ENCODE data around the gene DNAH12. TPM values are rescaled to one million over a fixed set of nuclear protein-coding genes. Genes with fewer than 3 reads are reported as not detected.

DNAH12 gene
- total RNA-seq, 2 experiments from 2014 or later: 0.21 TPM; not detected in 1

DNA sequence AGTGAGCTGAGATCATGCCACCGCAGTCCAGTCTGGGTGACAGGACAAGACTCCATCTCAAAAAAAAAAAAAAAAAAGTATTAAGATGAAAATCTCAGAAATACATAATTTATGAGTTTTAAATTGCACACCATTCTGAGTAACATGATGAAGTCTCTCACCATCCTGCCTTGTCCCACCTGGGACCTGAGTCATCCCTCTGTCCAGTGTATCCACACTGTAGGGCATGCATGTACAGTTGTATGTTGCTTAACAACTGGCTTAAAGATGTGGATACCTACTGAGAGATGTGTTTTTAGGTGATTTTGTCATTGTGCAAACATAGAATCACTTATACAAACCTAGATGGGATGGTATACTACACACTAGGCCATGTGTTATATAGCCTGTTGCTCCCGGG is 268.8 kb downstream of the DNAH12 start:
- Histone ChIP-seq H3K79me2 (ENCODE audit: insufficient read depth, low read depth, low read length) (no peaks in the 10 kb centered on the region), H3K4me2 (ENCODE audit: low read length) (no peak overlapping the region), H3K36me3 (ENCODE audit: insufficient read depth, low read length) (peaks cover 38% of the 10 kb centered on the region), H3K27ac (ENCODE audit: low read depth, low read length, poor library complexity, severe bottlenecking) (no peak overlapping the region), H3K9me3 (ENCODE audit: low read length) (no peaks in the 10 kb centered on the region), H4K20me1 (ENCODE audit: insufficient read depth, low read length) (no peaks in the 10 kb centered on the region), H3K4me1 (ENCODE audit: insufficient read depth, low read length, poor library complexity, severe bottlenecking) (no peaks in the 10 kb centered on the region), H3K9me2 (ENCODE audit: insufficient read depth, low read length) (no peaks in the 10 kb centered on the region), H2AFZ (ENCODE audit: low read length) (no peak overlapping the region), H3K4me3 (ENCODE audit: low read depth, low read length, poor library complexity, severe bottlenecking) (no peak overlapping the region)
- intact Hi-C loops (cut with micrococcal nuclease; ENCODE audit: unreplicated experiment): no loop called here
- TF ChIP-seq EZH2phosphoT487 (IDR thresholded peaks at IDR 0.05; ENCODE audit: borderline replicate concordance, low read depth, low read length): no peak
- TF ChIP-seq, protein P1, sequence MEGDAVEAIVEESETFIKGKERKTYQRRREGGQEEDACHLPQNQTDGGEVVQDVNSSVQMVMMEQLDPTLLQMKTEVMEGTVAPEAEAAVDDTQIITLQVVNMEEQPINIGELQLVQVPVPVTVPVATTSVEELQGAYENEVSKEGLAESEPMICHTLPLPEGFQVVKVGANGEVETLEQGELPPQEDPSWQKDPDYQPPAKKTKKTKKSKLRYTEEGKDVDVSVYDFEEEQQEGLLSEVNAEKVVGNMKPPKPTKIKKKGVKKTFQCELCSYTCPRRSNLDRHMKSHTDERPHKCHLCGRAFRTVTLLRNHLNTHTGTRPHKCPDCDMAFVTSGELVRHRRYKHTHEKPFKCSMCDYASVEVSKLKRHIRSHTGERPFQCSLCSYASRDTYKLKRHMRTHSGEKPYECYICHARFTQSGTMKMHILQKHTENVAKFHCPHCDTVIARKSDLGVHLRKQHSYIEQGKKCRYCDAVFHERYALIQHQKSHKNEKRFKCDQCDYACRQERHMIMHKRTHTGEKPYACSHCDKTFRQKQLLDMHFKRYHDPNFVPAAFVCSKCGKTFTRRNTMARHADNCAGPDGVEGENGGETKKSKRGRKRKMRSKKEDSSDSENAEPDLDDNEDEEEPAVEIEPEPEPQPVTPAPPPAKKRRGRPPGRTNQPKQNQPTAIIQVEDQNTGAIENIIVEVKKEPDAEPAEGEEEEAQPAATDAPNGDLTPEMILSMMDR (conservative IDR thresholded peaks at IDR 0.05; ENCODE audit: low read length): no peak
- no TSS peak for BruUV-seq (replicated peaks)
- POLR2A ChIA-PET: interaction anchor here (0.7 kb wide), 2 partner anchors 193 to 1587 kb away, joined by 3 read pairs; no protein-coding TSS in a partner anchor
- CTCF ChIA-PET (ENCODE audit: unreplicated experiment): interaction anchor here (0.6 kb wide), 1 partner anchor 105 kb away, joined by 3 read pairs; no protein-coding TSS in a partner anchor
- no peak for DNase-seq (ENCODE audit: low spot score)

- H3K9me3 ChIP-seq (ENCODE audit: low read length): no peaks in the 10 kb centered on the region
- intact Hi-C loops (cut with micrococcal nuclease; ENCODE audit: unreplicated experiment): no loop called here
- DNase-seq (ENCODE audit: low spot score): no peak
- peaks cover 44% of the 10 kb centered on the region for H3K36me3 ChIP-seq (ENCODE audit: insufficient read depth, low read length)
- no peak for TF ChIP-seq EZH2phosphoT487 (IDR thresholded peaks at IDR 0.05; ENCODE audit: borderline replicate concordance, low read depth, low read length)
- TF ChIP-seq, protein P1 (conservative IDR thresholded peaks at IDR 0.05; ENCODE audit: low read length): no peak
- no peaks in the 10 kb centered on the region for H4K20me1 ChIP-seq (ENCODE audit: insufficient read depth, low read length)
- no peaks in the 10 kb centered on the region for H3K79me2 ChIP-seq (ENCODE audit: insufficient read depth, low read depth, low read length)
- no peak overlapping the region for H3K4me2 ChIP-seq (ENCODE audit: low read length)
- no peak overlapping the region for H3K4me3 ChIP-seq (ENCODE audit: low read depth, low read length, poor library complexity, severe bottlenecking)
- no peak overlapping the region for H3K27ac ChIP-seq (ENCODE audit: low read depth, low read length, poor library complexity, severe bottlenecking)
- ChIA-PET POLR2A (interaction anchor here (0.7 kb wide), 2 partner anchors 193 to 1587 kb away, joined by 3 read pairs; no protein-coding TSS in a partner anchor), CTCF (ENCODE audit: unreplicated experiment) (interaction anchor here (0.6 kb wide), 1 partner anchor 105 kb away, joined by 3 read pairs; no protein-coding TSS in a partner anchor)
- H3K4me1 ChIP-seq (ENCODE audit: insufficient read depth, low read length, poor library complexity, severe bottlenecking): no peaks in the 10 kb centered on the region
- no peak overlapping the region for H2AFZ ChIP-seq (ENCODE audit: low read length)
- no peaks in the 10 kb centered on the region for H3K9me2 ChIP-seq (ENCODE audit: insufficient read depth, low read length)
- no TSS peak for BruUV-seq (replicated peaks)
These were observed 269.3 kb downstream of the DNAH12 start for GRCh38 chr3:57274845-57275244.

GRCh38 chr3:57268416-57268815 is 275.7 kb downstream of the DNAH12 start:
- BruUV-seq (replicated peaks): no TSS peak
- no peak overlapping the region for H3K4me2 ChIP-seq (ENCODE audit: low read length)
- peaks cover 9% of the 10 kb centered on the region; the same call in 1 of the 2 replicates for H3K9me3 ChIP-seq (ENCODE audit: low read length)
- CTCF ChIA-PET (ENCODE audit: unreplicated experiment): no interaction called here
- TF ChIP-seq EZH2phosphoT487 (IDR thresholded peaks at IDR 0.05; ENCODE audit: borderline replicate concordance, low read depth, low read length): no peak
- TF ChIP-seq, protein P1 (conservative IDR thresholded peaks at IDR 0.05; ENCODE audit: low read length): no peak
- H3K4me1 ChIP-seq (ENCODE audit: insufficient read depth, low read length, poor library complexity, severe bottlenecking): no peaks in the 10 kb centered on the region
- no peak overlapping the region for H2AFZ ChIP-seq (ENCODE audit: low read length)
- H3K27ac ChIP-seq (ENCODE audit: low read depth, low read length, poor library complexity, severe bottlenecking): no peak overlapping the region
- H3K36me3 ChIP-seq (ENCODE audit: insufficient read depth, low read length): peaks cover 94% of the 10 kb centered on the region
- POLR2A ChIA-PET: interaction anchor here (1.1 kb wide), 1 partner anchor 9 kb away, joined by 4 read pairs; no protein-coding TSS in a partner anchor
- no peak overlapping the region for H3K4me3 ChIP-seq (ENCODE audit: low read depth, low read length, poor library complexity, severe bottlenecking)
- no peaks in the 10 kb centered on the region for H4K20me1 ChIP-seq (ENCODE audit: insufficient read depth, low read length)
- H3K9me2 ChIP-seq (ENCODE audit: insufficient read depth, low read length): no peaks in the 10 kb centered on the region
- intact Hi-C loops (cut with micrococcal nuclease; ENCODE audit: unreplicated experiment): no loop called here
- no peak for DNase-seq (ENCODE audit: low spot score)
- H3K79me2 ChIP-seq (ENCODE audit: insufficient read depth, low read depth, low read length): no peaks in the 10 kb centered on the region

All from OCI-LY7 (cell line).